WTC11 (cell line): ENCODE results near the gene PRR12. TPM values are rescaled to one million over a fixed set of nuclear protein-coding genes. Genes with fewer than 3 reads are reported as not detected.
A peak's percentile ranks its signal among the peaks of the same experiment; 100 is the strongest.

Source experiments
- ELF4 ChIP-seq: sonication (generic); formaldehyde crosslinking; IDR thresholded peaks from 2 replicates; pipeline ENCODE4 v1.8.1; 2022; ENCODE audit warnings: low read depth, mild to moderate bottlenecking, moderate library complexity, missing genetic modification reagents
- EMX1 ChIP-seq: fragments of 250-450 bp; sonication (Bioruptor Pico); IDR thresholded peaks from 2 replicates; pipeline ENCODE4 v1.8.0; 2021; ENCODE audit warnings: mild to moderate bottlenecking
- ESRRA ChIP-seq: sonication (generic); formaldehyde crosslinking; IDR thresholded peaks from 2 replicates; pipeline ENCODE4 v1.8.1; 2022; ENCODE audit warnings: mild to moderate bottlenecking, missing genetic modification reagents, borderline replicate concordance
- GABPB1 ChIP-seq: sonication (generic); formaldehyde crosslinking; IDR thresholded peaks from 2 replicates; pipeline ENCODE4 v1.8.1; 2023; ENCODE audit warnings: mild to moderate bottlenecking, missing genetic modification reagents
- JUN ChIP-seq: sonication (generic); formaldehyde crosslinking; IDR thresholded peaks from 2 replicates; pipeline ENCODE4 v1.8.0; 2023; ENCODE audit warnings: mild to moderate bottlenecking, missing genetic modification reagents
- KAT7 ChIP-seq: sonication (generic); formaldehyde crosslinking; IDR thresholded peaks from 2 replicates; pipeline ENCODE4 v1.8.1; 2023; ENCODE audit warnings: missing genetic modification reagents, mild to moderate bottlenecking, borderline replicate concordance
- NFATC4 ChIP-seq: fragments of 250-450 bp; sonication (Bioruptor Pico); IDR thresholded peaks from 2 replicates; pipeline ENCODE4 v1.9.0; 2021; ENCODE audit warnings: mild to moderate bottlenecking
- OVOL2 ChIP-seq: fragments of 250-450 bp; sonication (Bioruptor Pico); IDR thresholded peaks from 2 replicates; pipeline ENCODE4 v1.9.0; 2021; ENCODE audit warnings: mild to moderate bottlenecking, borderline replicate concordance
- ZNF396 ChIP-seq: fragments of 250-450 bp; sonication (Bioruptor Pico); IDR thresholded peaks from 2 replicates; pipeline ENCODE4 v1.8.0; 2021; ENCODE audit warnings: mild to moderate bottlenecking, moderate library complexity, borderline replicate concordance
- ZNF423 ChIP-seq: fragments of 250-450 bp; sonication (Bioruptor Pico); IDR thresholded peaks from 2 replicates; pipeline ENCODE4 v2.1.2; 2022; ENCODE audit warnings: mild to moderate bottlenecking, moderate library complexity
- total RNA-seq: library from RNA; stranded (reverse); gene quantifications from 3 replicates; pipeline ENCODE4 v1.2.3, GENCODE V29; 2021
- TF ChIP-seq, protein P1 (sequence below): sonication (generic); formaldehyde crosslinking; IDR thresholded peaks from 2 replicates; pipeline ENCODE4 v1.8.1; 2023; ENCODE audit warnings: mild to moderate bottlenecking, missing genetic modification reagents
- TF ChIP-seq, protein P2 (sequence below): sonication (generic); formaldehyde crosslinking; IDR thresholded peaks from 2 replicates; pipeline ENCODE4 v1.8.1; 2022; ENCODE audit warnings: low read depth, mild to moderate bottlenecking, moderate library complexity, missing genetic modification reagents, borderline replicate concordance
- TF ChIP-seq, protein P3 (sequence below): fragments of 250-450 bp; sonication (Bioruptor Pico); IDR thresholded peaks from 2 replicates; pipeline ENCODE4 v1.9.0; 2021; ENCODE audit warnings: moderate library complexity, mild to moderate bottlenecking, inconsistent platforms, borderline replicate concordance
- TF ChIP-seq, protein P4 (sequence below): fragments of 250-450 bp; sonication (Bioruptor Pico); IDR thresholded peaks from 2 replicates; pipeline ENCODE4 v1.9.0; 2021; ENCODE audit warnings: mild to moderate bottlenecking
- TF ChIP-seq, protein P5 (sequence below): sonication (generic); formaldehyde crosslinking; IDR thresholded peaks from 2 replicates; pipeline ENCODE4 v1.8.1; 2023; ENCODE audit warnings: mild to moderate bottlenecking, missing genetic modification reagents
- TF ChIP-seq, protein P6 (sequence below): fragments of 250-450 bp; sonication (Bioruptor Pico); IDR thresholded peaks from 2 replicates; pipeline ENCODE4 v2.1.2; 2022; ENCODE audit warnings: mild to moderate bottlenecking, moderate library complexity
- TF ChIP-seq, protein P7 (sequence below): sonication (generic); formaldehyde crosslinking; IDR thresholded peaks from 2 replicates; pipeline ENCODE4 v1.8.1; 2023; ENCODE audit warnings: mild to moderate bottlenecking, missing genetic modification reagents, moderate library complexity
- TF ChIP-seq, protein P8 (sequence below): sonication (generic); formaldehyde crosslinking; IDR thresholded peaks from 2 replicates; pipeline ENCODE4 v1.8.0; 2022; ENCODE audit warnings: mild to moderate bottlenecking, missing genetic modification reagents
- TF ChIP-seq, protein P9 (sequence below): sonication (generic); formaldehyde crosslinking; conservative IDR thresholded peaks from 2 replicates; pipeline ENCODE4 v1.8.1; 2022; ENCODE audit warnings: mild to moderate bottlenecking, missing genetic modification reagents
- TF ChIP-seq, protein P10 (sequence below): sonication (generic); formaldehyde crosslinking; IDR thresholded peaks from 2 replicates; pipeline ENCODE4 v1.8.1; 2022; ENCODE audit warnings: low read depth, missing genetic modification reagents, borderline replicate concordance

Gene PRR12
- total RNA-seq, 1 experiment from 2014 or later: 86.1 TPM

DNA sequence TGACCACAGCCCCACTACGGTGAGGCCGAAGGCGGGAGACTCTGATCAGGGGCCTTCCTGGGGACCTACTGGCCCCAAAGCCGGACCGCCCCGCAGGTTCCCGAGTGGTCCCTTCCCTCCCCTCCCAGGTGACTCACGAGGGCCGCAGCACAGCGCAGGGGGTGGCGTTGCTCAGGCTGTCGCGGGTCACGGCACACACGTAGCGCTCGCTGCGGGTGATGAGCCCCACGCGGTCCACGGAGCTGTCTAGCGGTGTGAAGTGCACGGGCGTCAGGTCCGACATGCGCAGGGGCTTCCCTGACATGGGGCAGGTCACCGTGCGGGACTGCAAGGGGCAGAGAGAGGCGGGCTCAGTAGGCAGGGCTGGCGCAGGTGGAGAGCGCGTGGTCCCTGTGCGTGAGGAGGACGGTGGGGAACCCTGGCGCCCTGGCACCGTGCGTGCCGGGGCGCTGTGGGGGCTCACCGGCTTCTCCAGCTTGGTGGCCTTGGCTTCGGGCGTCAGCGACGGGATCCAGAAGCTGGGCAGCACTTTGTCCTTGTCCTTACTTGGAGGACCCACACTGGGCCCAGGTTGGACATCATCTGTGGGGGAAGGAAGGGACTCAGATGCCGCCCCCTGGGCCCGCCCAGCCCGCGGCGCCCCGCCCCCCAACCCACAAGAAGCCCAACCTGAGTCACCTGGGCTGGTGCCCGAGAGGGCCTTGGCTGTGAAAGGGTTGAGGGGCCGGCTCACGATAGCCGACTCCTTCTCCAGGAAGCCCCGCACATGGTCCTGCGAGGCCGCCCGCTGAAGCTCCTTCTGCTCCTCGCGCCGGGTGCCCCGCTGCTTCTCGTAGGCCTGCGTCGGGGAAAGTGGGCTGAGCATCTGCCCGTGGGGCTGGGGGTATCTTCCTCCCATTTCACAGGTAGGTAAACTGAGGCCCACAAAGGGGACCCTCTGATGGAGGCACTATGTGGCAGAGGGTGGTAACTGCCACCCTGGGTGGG lies 34.3 kb upstream of the PRR12 start (continued):
- TF ChIP-seq, protein P1, sequence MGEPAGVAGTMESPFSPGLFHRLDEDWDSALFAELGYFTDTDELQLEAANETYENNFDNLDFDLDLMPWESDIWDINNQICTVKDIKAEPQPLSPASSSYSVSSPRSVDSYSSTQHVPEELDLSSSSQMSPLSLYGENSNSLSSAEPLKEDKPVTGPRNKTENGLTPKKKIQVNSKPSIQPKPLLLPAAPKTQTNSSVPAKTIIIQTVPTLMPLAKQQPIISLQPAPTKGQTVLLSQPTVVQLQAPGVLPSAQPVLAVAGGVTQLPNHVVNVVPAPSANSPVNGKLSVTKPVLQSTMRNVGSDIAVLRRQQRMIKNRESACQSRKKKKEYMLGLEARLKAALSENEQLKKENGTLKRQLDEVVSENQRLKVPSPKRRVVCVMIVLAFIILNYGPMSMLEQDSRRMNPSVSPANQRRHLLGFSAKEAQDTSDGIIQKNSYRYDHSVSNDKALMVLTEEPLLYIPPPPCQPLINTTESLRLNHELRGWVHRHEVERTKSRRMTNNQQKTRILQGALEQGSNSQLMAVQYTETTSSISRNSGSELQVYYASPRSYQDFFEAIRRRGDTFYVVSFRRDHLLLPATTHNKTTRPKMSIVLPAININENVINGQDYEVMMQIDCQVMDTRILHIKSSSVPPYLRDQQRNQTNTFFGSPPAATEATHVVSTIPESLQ (CRISPR knock-in tag): no peak
- TF ChIP-seq, protein P2, sequence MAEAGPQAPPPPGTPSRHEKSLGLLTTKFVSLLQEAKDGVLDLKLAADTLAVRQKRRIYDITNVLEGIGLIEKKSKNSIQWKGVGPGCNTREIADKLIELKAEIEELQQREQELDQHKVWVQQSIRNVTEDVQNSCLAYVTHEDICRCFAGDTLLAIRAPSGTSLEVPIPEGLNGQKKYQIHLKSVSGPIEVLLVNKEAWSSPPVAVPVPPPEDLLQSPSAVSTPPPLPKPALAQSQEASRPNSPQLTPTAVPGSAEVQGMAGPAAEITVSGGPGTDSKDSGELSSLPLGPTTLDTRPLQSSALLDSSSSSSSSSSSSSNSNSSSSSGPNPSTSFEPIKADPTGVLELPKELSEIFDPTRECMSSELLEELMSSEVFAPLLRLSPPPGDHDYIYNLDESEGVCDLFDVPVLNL (CRISPR knock-in tag): no peak
- TF ChIP-seq OVOL2 (no peak), NFATC4 (CRISPR knock-in tag) (no peak), JUN (CRISPR knock-in tag) (no peak), ELF4 (no peak), ESRRA (CRISPR knock-in tag) (no peak), GABPB1 (CRISPR knock-in tag) (no peak), KAT7 (CRISPR knock-in tag) (no peak), ZNF396 (CRISPR knock-in tag) (no peak), ZNF423 (no peak), EMX1 (no peak)
- TF ChIP-seq, protein P3, sequence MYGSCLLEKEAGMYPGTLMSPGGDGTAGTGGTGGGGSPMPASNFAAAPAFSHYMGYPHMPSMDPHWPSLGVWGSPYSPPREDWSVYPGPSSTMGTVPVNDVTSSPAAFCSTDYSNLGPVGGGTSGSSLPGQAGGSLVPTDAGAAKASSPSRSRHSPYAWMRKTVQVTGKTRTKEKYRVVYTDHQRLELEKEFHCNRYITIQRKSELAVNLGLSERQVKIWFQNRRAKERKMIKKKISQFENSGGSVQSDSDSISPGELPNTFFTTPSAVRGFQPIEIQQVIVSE (CRISPR knock-in tag): no peak
- TF ChIP-seq, protein P4, sequence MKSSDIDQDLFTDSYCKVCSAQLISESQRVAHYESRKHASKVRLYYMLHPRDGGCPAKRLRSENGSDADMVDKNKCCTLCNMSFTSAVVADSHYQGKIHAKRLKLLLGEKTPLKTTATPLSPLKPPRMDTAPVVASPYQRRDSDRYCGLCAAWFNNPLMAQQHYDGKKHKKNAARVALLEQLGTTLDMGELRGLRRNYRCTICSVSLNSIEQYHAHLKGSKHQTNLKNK (CRISPR knock-in tag): 0 out of 2 replicates have a peak, but pooled peaks have one; percentile 3
- TF ChIP-seq, protein P5, sequence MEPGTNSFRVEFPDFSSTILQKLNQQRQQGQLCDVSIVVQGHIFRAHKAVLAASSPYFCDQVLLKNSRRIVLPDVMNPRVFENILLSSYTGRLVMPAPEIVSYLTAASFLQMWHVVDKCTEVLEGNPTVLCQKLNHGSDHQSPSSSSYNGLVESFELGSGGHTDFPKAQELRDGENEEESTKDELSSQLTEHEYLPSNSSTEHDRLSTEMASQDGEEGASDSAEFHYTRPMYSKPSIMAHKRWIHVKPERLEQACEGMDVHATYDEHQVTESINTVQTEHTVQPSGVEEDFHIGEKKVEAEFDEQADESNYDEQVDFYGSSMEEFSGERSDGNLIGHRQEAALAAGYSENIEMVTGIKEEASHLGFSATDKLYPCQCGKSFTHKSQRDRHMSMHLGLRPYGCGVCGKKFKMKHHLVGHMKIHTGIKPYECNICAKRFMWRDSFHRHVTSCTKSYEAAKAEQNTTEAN (CRISPR knock-in tag): 0 out of 2 replicates have a peak, but pooled peaks have one; percentile 24
- TF ChIP-seq, protein P6, sequence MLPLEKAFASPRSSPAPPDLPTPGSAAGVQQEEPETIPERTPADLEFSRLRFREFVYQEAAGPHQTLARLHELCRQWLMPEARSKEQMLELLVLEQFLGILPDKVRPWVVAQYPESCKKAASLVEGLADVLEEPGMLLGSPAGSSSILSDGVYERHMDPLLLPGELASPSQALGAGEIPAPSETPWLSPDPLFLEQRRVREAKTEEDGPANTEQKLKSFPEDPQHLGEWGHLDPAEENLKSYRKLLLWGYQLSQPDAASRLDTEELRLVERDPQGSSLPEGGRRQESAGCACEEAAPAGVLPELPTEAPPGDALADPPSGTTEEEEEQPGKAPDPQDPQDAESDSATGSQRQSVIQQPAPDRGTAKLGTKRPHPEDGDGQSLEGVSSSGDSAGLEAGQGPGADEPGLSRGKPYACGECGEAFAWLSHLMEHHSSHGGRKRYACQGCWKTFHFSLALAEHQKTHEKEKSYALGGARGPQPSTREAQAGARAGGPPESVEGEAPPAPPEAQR: no peak
- TF ChIP-seq, protein P7, sequence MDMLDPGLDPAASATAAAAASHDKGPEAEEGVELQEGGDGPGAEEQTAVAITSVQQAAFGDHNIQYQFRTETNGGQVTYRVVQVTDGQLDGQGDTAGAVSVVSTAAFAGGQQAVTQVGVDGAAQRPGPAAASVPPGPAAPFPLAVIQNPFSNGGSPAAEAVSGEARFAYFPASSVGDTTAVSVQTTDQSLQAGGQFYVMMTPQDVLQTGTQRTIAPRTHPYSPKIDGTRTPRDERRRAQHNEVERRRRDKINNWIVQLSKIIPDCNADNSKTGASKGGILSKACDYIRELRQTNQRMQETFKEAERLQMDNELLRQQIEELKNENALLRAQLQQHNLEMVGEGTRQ (CRISPR knock-in tag): 0 out of 2 replicates have a peak, but pooled peaks have one; percentile 29
- TF ChIP-seq, protein P8, sequence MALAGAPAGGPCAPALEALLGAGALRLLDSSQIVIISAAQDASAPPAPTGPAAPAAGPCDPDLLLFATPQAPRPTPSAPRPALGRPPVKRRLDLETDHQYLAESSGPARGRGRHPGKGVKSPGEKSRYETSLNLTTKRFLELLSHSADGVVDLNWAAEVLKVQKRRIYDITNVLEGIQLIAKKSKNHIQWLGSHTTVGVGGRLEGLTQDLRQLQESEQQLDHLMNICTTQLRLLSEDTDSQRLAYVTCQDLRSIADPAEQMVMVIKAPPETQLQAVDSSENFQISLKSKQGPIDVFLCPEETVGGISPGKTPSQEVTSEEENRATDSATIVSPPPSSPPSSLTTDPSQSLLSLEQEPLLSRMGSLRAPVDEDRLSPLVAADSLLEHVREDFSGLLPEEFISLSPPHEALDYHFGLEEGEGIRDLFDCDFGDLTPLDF: no peak
- TF ChIP-seq, protein P9, sequence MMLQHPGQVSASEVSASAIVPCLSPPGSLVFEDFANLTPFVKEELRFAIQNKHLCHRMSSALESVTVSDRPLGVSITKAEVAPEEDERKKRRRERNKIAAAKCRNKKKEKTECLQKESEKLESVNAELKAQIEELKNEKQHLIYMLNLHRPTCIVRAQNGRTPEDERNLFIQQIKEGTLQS (CRISPR knock-in tag): no peak; the same call in 1 of the 2 replicates
- TF ChIP-seq, protein P10, sequence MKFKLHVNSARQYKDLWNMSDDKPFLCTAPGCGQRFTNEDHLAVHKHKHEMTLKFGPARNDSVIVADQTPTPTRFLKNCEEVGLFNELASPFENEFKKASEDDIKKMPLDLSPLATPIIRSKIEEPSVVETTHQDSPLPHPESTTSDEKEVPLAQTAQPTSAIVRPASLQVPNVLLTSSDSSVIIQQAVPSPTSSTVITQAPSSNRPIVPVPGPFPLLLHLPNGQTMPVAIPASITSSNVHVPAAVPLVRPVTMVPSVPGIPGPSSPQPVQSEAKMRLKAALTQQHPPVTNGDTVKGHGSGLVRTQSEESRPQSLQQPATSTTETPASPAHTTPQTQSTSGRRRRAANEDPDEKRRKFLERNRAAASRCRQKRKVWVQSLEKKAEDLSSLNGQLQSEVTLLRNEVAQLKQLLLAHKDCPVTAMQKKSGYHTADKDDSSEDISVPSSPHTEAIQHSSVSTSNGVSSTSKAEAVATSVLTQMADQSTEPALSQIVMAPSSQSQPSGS (CRISPR knock-in tag): no peak
